ENCODE data around the gene SFXN4.
"Not testable (repeated sequence)": the region's sequence is repeated elsewhere in the genome, so short reads cannot be mapped to it uniquely, and the experiment has no call there.

SFXN4 gene

GRCh38 chr10:119162452-119163092 is 2.9 kb downstream of the SFXN4 start:
- no peaks in the 10 kb centered on the region for H3K9me3 ChIP-seq (ENCODE audit: control insufficient read depth in 2 of 2, low read length in 2 of 2)
- no peaks in the 10 kb centered on the region for H3K27me3 ChIP-seq (ENCODE audit: control insufficient read depth in 1 of 2, insufficient read depth in 2 of 2, low read length in 2 of 2)
- H3K4me3 ChIP-seq (ENCODE audit: low read length in 2 of 2) = no peak overlapping the region
- peak overlapping the region; percentile 24 for H3K27ac ChIP-seq (ENCODE audit: low read length)
- H3K4me1 ChIP-seq (ENCODE audit: control insufficient read depth, insufficient read depth, low read length) = peaks cover 27% of the 10 kb centered on the region
- H3K36me3 ChIP-seq (ENCODE audit: control insufficient read depth in 2 of 2, insufficient read depth in 2 of 2, low read length in 2 of 2) = peaks cover 11 to 29% of the 10 kb centered on the region in 2 donors
- no peak overlapping the region for H3K9ac ChIP-seq (ENCODE audit: low read length in 2 of 2)

GRCh38 chr10:119161680-119162451 is 3.6 kb downstream of the SFXN4 start:
- Histone ChIP-seq H3K4me3 (ENCODE audit: low read length in 2 of 2) (no peak overlapping the region), H3K27me3 (ENCODE audit: control insufficient read depth in 1 of 2, insufficient read depth in 2 of 2, low read length in 2 of 2) (no peaks in the 10 kb centered on the region), H3K9ac (ENCODE audit: low read length in 2 of 2) (no peak overlapping the region), H3K27ac (ENCODE audit: low read length) (peak overlapping the region; percentile 31), H3K36me3 (ENCODE audit: control insufficient read depth in 2 of 2, insufficient read depth in 2 of 2, low read length in 2 of 2) (peaks cover 11 to 26% of the 10 kb centered on the region in 2 donors), H3K4me1 (ENCODE audit: control insufficient read depth, insufficient read depth, low read length) (peaks cover 27% of the 10 kb centered on the region), H3K9me3 (ENCODE audit: control insufficient read depth in 2 of 2, low read length in 2 of 2) (no peaks in the 10 kb centered on the region)

GRCh38 chr10:119159332-119159731 is 6.2 kb downstream of the SFXN4 start:
- Histone ChIP-seq H3K27ac (ENCODE audit: low read length) (no peak overlapping the region), H3K4me3 (ENCODE audit: low read length in 2 of 2) (no peak overlapping the region), H3K9me3 (ENCODE audit: control insufficient read depth in 2 of 2, low read length in 2 of 2) (no peaks in the 10 kb centered on the region), H3K27me3 (ENCODE audit: control insufficient read depth in 1 of 2, insufficient read depth in 2 of 2, low read length in 2 of 2) (no peaks in the 10 kb centered on the region), H3K9ac (ENCODE audit: low read length in 2 of 2) (no peak overlapping the region), H3K4me1 (ENCODE audit: control insufficient read depth, insufficient read depth, low read length) (peaks cover 10% of the 10 kb centered on the region), H3K36me3 (ENCODE audit: control insufficient read depth in 2 of 2, insufficient read depth in 2 of 2, low read length in 2 of 2) (peaks cover 27 to 47% of the 10 kb centered on the region in 2 donors)

- no peak overlapping the region for H3K4me3 ChIP-seq (ENCODE audit: low read length in 2 of 2)
- H3K27ac ChIP-seq (ENCODE audit: low read length) = no peak overlapping the region
Observed at GRCh38 chr10:119153661-119154060, 11.9 kb downstream of the SFXN4 start.

GRCh38 chr10:119153041-119153440 is 12.5 kb downstream of the SFXN4 start:
- H3K36me3 ChIP-seq (ENCODE audit: control insufficient read depth in 2 of 2, insufficient read depth in 2 of 2, low read length in 2 of 2) = peaks cover 47 to 56% of the 10 kb centered on the region in 2 donors

More at GRCh38 chr10:119153661-119154060, 11.9 kb downstream of the SFXN4 start:
- Histone ChIP-seq H3K9ac (ENCODE audit: low read length in 2 of 2) (no peak overlapping the region), H3K4me1 (ENCODE audit: control insufficient read depth, insufficient read depth, low read length) (no peaks in the 10 kb centered on the region), H3K27me3 (ENCODE audit: control insufficient read depth in 1 of 2, insufficient read depth in 2 of 2, low read length in 2 of 2) (no peaks in the 10 kb centered on the region), H3K9me3 (ENCODE audit: control insufficient read depth in 2 of 2, low read length in 2 of 2) (no peaks in the 10 kb centered on the region), H3K36me3 (ENCODE audit: control insufficient read depth in 2 of 2, insufficient read depth in 2 of 2, low read length in 2 of 2) (peaks cover 48 to 58% of the 10 kb centered on the region in 2 donors)

GRCh38 chr10:119151601-119152000 is 13.9 kb downstream of the SFXN4 start:
- not testable (repeated sequence) for H3K9ac ChIP-seq (ENCODE audit: low read length in 2 of 2); H3K4me1 ChIP-seq (ENCODE audit: control insufficient read depth, insufficient read depth, low read length); H3K27ac ChIP-seq (ENCODE audit: low read length); H3K9me3 ChIP-seq (ENCODE audit: control insufficient read depth in 2 of 2, low read length in 2 of 2); H3K4me3 ChIP-seq (ENCODE audit: low read length in 2 of 2); H3K27me3 ChIP-seq (ENCODE audit: control insufficient read depth in 1 of 2, insufficient read depth in 2 of 2, low read length in 2 of 2)
- H3K36me3 ChIP-seq (ENCODE audit: control insufficient read depth in 2 of 2, insufficient read depth in 2 of 2, low read length in 2 of 2) = peaks cover 50 to 60% of the 10 kb centered on the region in 2 donors

More at GRCh38 chr10:119153041-119153440, 12.5 kb downstream of the SFXN4 start:
- no peak overlapping the region for H3K4me3 ChIP-seq (ENCODE audit: low read length in 2 of 2)
- H3K4me1 ChIP-seq (ENCODE audit: control insufficient read depth, insufficient read depth, low read length) = no peaks in the 10 kb centered on the region
- no peaks in the 10 kb centered on the region for H3K27me3 ChIP-seq (ENCODE audit: control insufficient read depth in 1 of 2, insufficient read depth in 2 of 2, low read length in 2 of 2)
- no peak overlapping the region for H3K27ac ChIP-seq (ENCODE audit: low read length)
- no peaks in the 10 kb centered on the region for H3K9me3 ChIP-seq (ENCODE audit: control insufficient read depth in 2 of 2, low read length in 2 of 2)
- no peak overlapping the region for H3K9ac ChIP-seq (ENCODE audit: low read length in 2 of 2)

GRCh38 chr10:119149729-119150128 is 15.8 kb downstream of the SFXN4 start:
- Histone ChIP-seq H3K27me3 (ENCODE audit: control insufficient read depth in 1 of 2, insufficient read depth in 2 of 2, low read length in 2 of 2) (no peaks in the 10 kb centered on the region), H3K4me3 (ENCODE audit: low read length in 2 of 2) (no peak overlapping the region), H3K36me3 (ENCODE audit: control insufficient read depth in 2 of 2, insufficient read depth in 2 of 2, low read length in 2 of 2) (peaks cover 40 to 47% of the 10 kb centered on the region in 2 donors), H3K9ac (ENCODE audit: low read length in 2 of 2) (no peak overlapping the region), H3K9me3 (ENCODE audit: control insufficient read depth in 2 of 2, low read length in 2 of 2) (no peaks in the 10 kb centered on the region), H3K4me1 (ENCODE audit: control insufficient read depth, insufficient read depth, low read length) (no peaks in the 10 kb centered on the region), H3K27ac (ENCODE audit: low read length) (no peak overlapping the region)

- no peak overlapping the region for H3K4me3 ChIP-seq (ENCODE audit: low read length in 2 of 2)
- no peak overlapping the region for H3K27ac ChIP-seq (ENCODE audit: low read length)
- no peaks in the 10 kb centered on the region for H3K4me1 ChIP-seq (ENCODE audit: control insufficient read depth, insufficient read depth, low read length)
- H3K9ac ChIP-seq (ENCODE audit: low read length in 2 of 2) = no peak overlapping the region
- H3K9me3 ChIP-seq (ENCODE audit: control insufficient read depth in 2 of 2, low read length in 2 of 2) = no peaks in the 10 kb centered on the region
- peaks cover 36 to 43% of the 10 kb centered on the region in 2 donors for H3K36me3 ChIP-seq (ENCODE audit: control insufficient read depth in 2 of 2, insufficient read depth in 2 of 2, low read length in 2 of 2)
- no peaks in the 10 kb centered on the region for H3K27me3 ChIP-seq (ENCODE audit: control insufficient read depth in 1 of 2, insufficient read depth in 2 of 2, low read length in 2 of 2)
Observed at GRCh38 chr10:119149157-119149556, 16.4 kb downstream of the SFXN4 start.

- no peak overlapping the region for H3K9ac ChIP-seq (ENCODE audit: low read length in 2 of 2)
Observed at GRCh38 chr10:119143657-119144056, 21.9 kb downstream of the SFXN4 start.

GRCh38 chr10:119140603-119141245 is 24.8 kb downstream of the SFXN4 start:
- Histone ChIP-seq H3K27me3 (ENCODE audit: control insufficient read depth in 1 of 2, insufficient read depth in 2 of 2, low read length in 2 of 2) (no peaks in the 10 kb centered on the region), H3K9ac (ENCODE audit: low read length in 2 of 2) (no peak overlapping the region), H3K27ac (ENCODE audit: low read length) (no peak overlapping the region), H3K9me3 (ENCODE audit: control insufficient read depth in 2 of 2, low read length in 2 of 2) (no peaks in the 10 kb centered on the region), H3K36me3 (ENCODE audit: control insufficient read depth in 2 of 2, insufficient read depth in 2 of 2, low read length in 2 of 2) (peaks cover 8 to 17% of the 10 kb centered on the region in 2 donors), H3K4me1 (ENCODE audit: control insufficient read depth, insufficient read depth, low read length) (no peaks in the 10 kb centered on the region), H3K4me3 (ENCODE audit: low read length in 2 of 2) (no peak overlapping the region)

More at GRCh38 chr10:119143657-119144056, 21.9 kb downstream of the SFXN4 start:
- Histone ChIP-seq H3K27ac (ENCODE audit: low read length) (no peak overlapping the region), H3K9me3 (ENCODE audit: control insufficient read depth in 2 of 2, low read length in 2 of 2) (no peaks in the 10 kb centered on the region), H3K4me1 (ENCODE audit: control insufficient read depth, insufficient read depth, low read length) (no peaks in the 10 kb centered on the region), H3K27me3 (ENCODE audit: control insufficient read depth in 1 of 2, insufficient read depth in 2 of 2, low read length in 2 of 2) (no peaks in the 10 kb centered on the region), H3K4me3 (ENCODE audit: low read length in 2 of 2) (no peak overlapping the region), H3K36me3 (ENCODE audit: control insufficient read depth in 2 of 2, insufficient read depth in 2 of 2, low read length in 2 of 2) (peaks cover 15 to 34% of the 10 kb centered on the region in 2 donors)

All from stomach smooth muscle (tissue), 2 donors.